Measurements from ENCODE around the gene IMP3.

- TF ChIP-seq HDAC1 (IDR thresholded peaks at IDR 0.05) (no peak), EZH2 (IDR thresholded peaks at IDR 0.05; ENCODE audit: borderline replicate concordance, low read depth, low read length) (no peak), ZNF253 (CRISPR knock-in tag; conservative IDR thresholded peaks at IDR 0.05) (no peak), ZNF507 (tag; conservative IDR thresholded peaks at IDR 0.05) (no peak), ZBTB17 (CRISPR knock-in tag; IDR thresholded peaks at IDR 0.05) (no peak), CTCF (IDR thresholded peaks at IDR 0.05 in 2 of 3, conservative IDR thresholded peaks at IDR 0.05 in 1 of 3; ENCODE audit: insufficient read depth in 2 of 3, low read depth in 1 of 3, low read length in 3 of 3) (no peak), GTF2E2 (tag; IDR thresholded peaks at IDR 0.05) (no peak), SETDB1 (IDR thresholded peaks at IDR 0.05; ENCODE audit: low read length) (no peak), JUN (IDR thresholded peaks at IDR 0.05; ENCODE audit: borderline replicate concordance, low read depth, low read length) (0 out of 2 replicates have a peak, but pooled peaks have one; percentile 23), JUN (CRISPR knock-in tag; IDR thresholded peaks at IDR 0.05; ENCODE audit: borderline replicate concordance) (no peak), MYC (IDR thresholded peaks at IDR 0.05; ENCODE audit: low read depth, low read length) (no peak), MYC (CRISPR knock-in tag; IDR thresholded peaks at IDR 0.05; ENCODE audit: borderline replicate concordance, low read depth) (no peak), ARID4B (CRISPR knock-in tag; IDR thresholded peaks at IDR 0.05) (no peak)
- TF ChIP-seq, protein P1, sequence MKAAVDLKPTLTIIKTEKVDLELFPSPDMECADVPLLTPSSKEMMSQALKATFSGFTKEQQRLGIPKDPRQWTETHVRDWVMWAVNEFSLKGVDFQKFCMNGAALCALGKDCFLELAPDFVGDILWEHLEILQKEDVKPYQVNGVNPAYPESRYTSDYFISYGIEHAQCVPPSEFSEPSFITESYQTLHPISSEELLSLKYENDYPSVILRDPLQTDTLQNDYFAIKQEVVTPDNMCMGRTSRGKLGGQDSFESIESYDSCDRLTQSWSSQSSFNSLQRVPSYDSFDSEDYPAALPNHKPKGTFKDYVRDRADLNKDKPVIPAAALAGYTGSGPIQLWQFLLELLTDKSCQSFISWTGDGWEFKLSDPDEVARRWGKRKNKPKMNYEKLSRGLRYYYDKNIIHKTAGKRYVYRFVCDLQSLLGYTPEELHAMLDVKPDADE (conservative IDR thresholded peaks at IDR 0.05; ENCODE audit: control insufficient read depth, low read depth, low read length) = no peak
- TF ChIP-seq, protein P2, sequence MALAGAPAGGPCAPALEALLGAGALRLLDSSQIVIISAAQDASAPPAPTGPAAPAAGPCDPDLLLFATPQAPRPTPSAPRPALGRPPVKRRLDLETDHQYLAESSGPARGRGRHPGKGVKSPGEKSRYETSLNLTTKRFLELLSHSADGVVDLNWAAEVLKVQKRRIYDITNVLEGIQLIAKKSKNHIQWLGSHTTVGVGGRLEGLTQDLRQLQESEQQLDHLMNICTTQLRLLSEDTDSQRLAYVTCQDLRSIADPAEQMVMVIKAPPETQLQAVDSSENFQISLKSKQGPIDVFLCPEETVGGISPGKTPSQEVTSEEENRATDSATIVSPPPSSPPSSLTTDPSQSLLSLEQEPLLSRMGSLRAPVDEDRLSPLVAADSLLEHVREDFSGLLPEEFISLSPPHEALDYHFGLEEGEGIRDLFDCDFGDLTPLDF (CRISPR knock-in tag; IDR thresholded peaks at IDR 0.05) = no peak
These were observed 774 bp downstream of the IMP3 start for GRCh38 chr15:75639191-75639708.
